Astrocyte (in vitro differentiated cells and primary cell): ENCODE data around the gene PIP4K2A. TPM values are rescaled to one million over a fixed set of nuclear protein-coding genes. Genes with fewer than 3 reads are reported as not detected.

Source experiments
- DNase-seq: peaks from one replicate; pipeline ENCODE4 v3.0.0-alpha.2; 2010; ENCODE audit warnings: low read depth
- FAIRE-seq: peaks from 2 replicates; lab custom pipeline; 2011; peaks lifted over from hg19 to GRCh38; lab: Jason Lieb, UNC
- H2AFZ ChIP-seq: 2 replicates; pipeline ENCODE4 v1.6.0; 2012; ENCODE audit warnings: low read depth, low read length, inconsistent platforms
- H3K27ac ChIP-seq: 2 replicates; pipeline ENCODE4 v1.5.1; 2011; ENCODE audit warnings: low read depth, low read length, inconsistent platforms
- H3K27me3 ChIP-seq: 2 replicates; pipeline ENCODE4 v1.6.0; 2011; ENCODE audit warnings: low read length, inconsistent platforms; ENCODE audit not compliant: insufficient read depth
- H3K36me3 ChIP-seq: 2 replicates; pipeline ENCODE4 v1.5.1; 2011; ENCODE audit warnings: low read length, inconsistent platforms; ENCODE audit not compliant: insufficient read depth
- H3K4me1 ChIP-seq: 2 replicates; pipeline ENCODE4 v1.5.1; 2011; ENCODE audit warnings: low read length, inconsistent platforms; ENCODE audit not compliant: insufficient read depth
- H3K4me2 ChIP-seq: 2 replicates; pipeline ENCODE4 v1.6.0; 2012; ENCODE audit warnings: low read length, inconsistent platforms
- H3K4me3 ChIP-seq: 2 replicates; pipeline ENCODE4 v1.5.1; 2011; ENCODE audit warnings: low read depth, mild to moderate bottlenecking, low read length, inconsistent platforms; ENCODE audit not compliant: insufficient read depth
- H3K79me2 ChIP-seq: 2 replicates; pipeline ENCODE4 v1.6.0; 2012; ENCODE audit warnings: mild to moderate bottlenecking, low read length, inconsistent platforms; ENCODE audit not compliant: insufficient read depth
- H3K9ac ChIP-seq: 2 replicates; pipeline ENCODE4 v1.6.0; 2012; ENCODE audit warnings: mild to moderate bottlenecking, low read length, inconsistent platforms
- H3K9me3 ChIP-seq: 2 replicates; pipeline ENCODE4 v1.5.1; 2012; ENCODE audit warnings: low read depth, mild to moderate bottlenecking, low read length, inconsistent platforms; ENCODE audit not compliant: insufficient read depth
- H4K20me1 ChIP-seq: 2 replicates; pipeline ENCODE4 v1.6.0; 2012; ENCODE audit warnings: low read length, inconsistent platforms; ENCODE audit not compliant: insufficient read depth
- H3K27ac Mint-ChIP-seq: one replicate; pipeline ENCODE4 v1.8.0; 2021; ENCODE audit warnings: mild to moderate bottlenecking, mixed read lengths; ENCODE audit not compliant: unreplicated experiment
- H3K27me3 Mint-ChIP-seq: one replicate; pipeline ENCODE4 v1.8.0; 2021; ENCODE audit warnings: low read depth, mixed read lengths; ENCODE audit not compliant: unreplicated experiment
- H3K36me3 Mint-ChIP-seq: one replicate; pipeline ENCODE4 v1.8.0; 2021; ENCODE audit warnings: low read depth, mixed read lengths; ENCODE audit not compliant: unreplicated experiment
- H3K4me1 Mint-ChIP-seq: one replicate; pipeline ENCODE4 v1.8.0; 2021; ENCODE audit warnings: low read depth, mixed read lengths; ENCODE audit not compliant: unreplicated experiment
- H3K4me3 Mint-ChIP-seq: one replicate; pipeline ENCODE4 v1.8.0; 2021; ENCODE audit warnings: mild to moderate bottlenecking, moderate library complexity, mixed read lengths; ENCODE audit not compliant: unreplicated experiment
- H3K9me3 Mint-ChIP-seq: one replicate; pipeline ENCODE4 v1.8.0; 2021; ENCODE audit warnings: mild to moderate bottlenecking, mixed read lengths; ENCODE audit not compliant: unreplicated experiment
- EZH2 ChIP-seq: IDR thresholded peaks from 2 replicates; pipeline ENCODE4 v1.6.1; 2012; ENCODE audit warnings: mild to moderate bottlenecking, low read length, inconsistent platforms; ENCODE audit not compliant: insufficient read depth
- total RNA-seq: library from RNA; stranded (reverse); gene quantifications from 2 replicates; pipeline ENCODE4 v1.2.1, GENCODE V29; 2021
- TF ChIP-seq, protein P1 (sequence below): IDR thresholded peaks from 2 replicates; pipeline ENCODE4 v1.5.1; 2011; ENCODE audit warnings: low read depth, mild to moderate bottlenecking, inconsistent platforms, low read length, moderate library complexity; ENCODE audit not compliant: insufficient read depth

PIP4K2A gene
- total RNA-seq, 1 donor from 2014 or later = 36.8 TPM

DNA sequence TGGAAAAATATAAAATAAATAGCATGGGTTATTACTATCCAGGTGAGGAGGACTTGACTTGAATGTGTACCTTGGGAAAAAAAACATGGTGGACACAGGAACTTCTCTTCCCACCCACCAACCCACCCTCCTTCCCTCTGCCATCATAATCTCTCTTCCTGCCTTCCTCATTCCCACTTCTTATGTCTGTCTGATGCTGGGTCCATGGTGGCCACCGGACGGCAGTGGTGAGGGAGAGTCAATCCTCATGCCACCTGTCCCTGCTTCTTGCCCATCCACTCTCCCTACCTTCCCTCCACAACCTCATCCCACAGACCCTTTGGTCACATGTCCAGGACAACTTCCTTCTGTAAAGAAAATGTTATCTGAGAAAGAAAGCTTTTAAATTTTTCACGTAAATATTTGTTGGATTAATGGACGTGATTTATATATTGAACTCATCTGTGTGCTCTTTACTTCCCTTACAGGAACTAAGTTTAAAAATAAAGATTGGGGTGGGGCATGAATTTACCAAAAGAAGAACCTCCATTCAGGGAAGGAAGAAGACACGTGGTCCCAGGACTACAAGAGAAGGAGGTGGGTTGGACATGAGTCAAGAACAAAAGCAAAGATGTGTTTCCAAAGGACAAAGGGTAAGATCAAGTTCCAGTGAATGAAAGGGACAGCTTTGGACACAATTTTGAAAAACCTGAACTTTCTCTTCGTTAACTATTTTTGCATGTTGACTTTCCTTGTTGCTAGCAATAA, 104.5 kb downstream of the PIP4K2A start:
- Histone ChIP-seq H3K4me2 (no peak overlapping the region), H3K4me1 (peaks cover 15% of the 10 kb centered on the region), H2AFZ (no peak overlapping the region), H3K27ac (no peak overlapping the region), H3K27me3 (no peaks in the 10 kb centered on the region), H3K36me3 (no peaks in the 10 kb centered on the region), H3K4me3 (no peak overlapping the region), H4K20me1 (peaks cover 24% of the 10 kb centered on the region), H3K79me2 (peaks cover 16% of the 10 kb centered on the region), H3K9me3 (no peaks in the 10 kb centered on the region), H3K9ac (no peak overlapping the region)
- H3K9me3 Mint-ChIP-seq = no peaks in the 10 kb centered on the region
- DNase-seq (no peak), FAIRE-seq (no peak)
- H3K27ac Mint-ChIP-seq = no peak overlapping the region
- no peak overlapping the region for H3K4me3 Mint-ChIP-seq
- H3K4me1 Mint-ChIP-seq = peaks cover 16% of the 10 kb centered on the region
- H3K36me3 Mint-ChIP-seq = peaks cover 22% of the 10 kb centered on the region
- no peaks in the 10 kb centered on the region for H3K27me3 Mint-ChIP-seq
- TF ChIP-seq, protein P1, sequence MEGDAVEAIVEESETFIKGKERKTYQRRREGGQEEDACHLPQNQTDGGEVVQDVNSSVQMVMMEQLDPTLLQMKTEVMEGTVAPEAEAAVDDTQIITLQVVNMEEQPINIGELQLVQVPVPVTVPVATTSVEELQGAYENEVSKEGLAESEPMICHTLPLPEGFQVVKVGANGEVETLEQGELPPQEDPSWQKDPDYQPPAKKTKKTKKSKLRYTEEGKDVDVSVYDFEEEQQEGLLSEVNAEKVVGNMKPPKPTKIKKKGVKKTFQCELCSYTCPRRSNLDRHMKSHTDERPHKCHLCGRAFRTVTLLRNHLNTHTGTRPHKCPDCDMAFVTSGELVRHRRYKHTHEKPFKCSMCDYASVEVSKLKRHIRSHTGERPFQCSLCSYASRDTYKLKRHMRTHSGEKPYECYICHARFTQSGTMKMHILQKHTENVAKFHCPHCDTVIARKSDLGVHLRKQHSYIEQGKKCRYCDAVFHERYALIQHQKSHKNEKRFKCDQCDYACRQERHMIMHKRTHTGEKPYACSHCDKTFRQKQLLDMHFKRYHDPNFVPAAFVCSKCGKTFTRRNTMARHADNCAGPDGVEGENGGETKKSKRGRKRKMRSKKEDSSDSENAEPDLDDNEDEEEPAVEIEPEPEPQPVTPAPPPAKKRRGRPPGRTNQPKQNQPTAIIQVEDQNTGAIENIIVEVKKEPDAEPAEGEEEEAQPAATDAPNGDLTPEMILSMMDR = no peak
- TF ChIP-seq EZH2 = no peak

- Histone ChIP-seq H3K27ac (no peak overlapping the region), H3K36me3 (no peaks in the 10 kb centered on the region), H3K4me1 (peaks cover 17% of the 10 kb centered on the region), H3K79me2 (peaks cover 17% of the 10 kb centered on the region), H3K9ac (no peak overlapping the region), H3K4me3 (no peak overlapping the region), H3K4me2 (no peak overlapping the region), H2AFZ (no peak overlapping the region), H3K9me3 (no peaks in the 10 kb centered on the region), H4K20me1 (peaks cover 24% of the 10 kb centered on the region), H3K27me3 (no peaks in the 10 kb centered on the region)
- H3K36me3 Mint-ChIP-seq = peaks cover 22% of the 10 kb centered on the region
- no peaks in the 10 kb centered on the region for H3K27me3 Mint-ChIP-seq
- no peaks in the 10 kb centered on the region for H3K9me3 Mint-ChIP-seq
- H3K27ac Mint-ChIP-seq = no peak overlapping the region
- H3K4me1 Mint-ChIP-seq = peaks cover 23% of the 10 kb centered on the region
- TF ChIP-seq, protein P1 = no peak
- no peak for TF ChIP-seq EZH2
- FAIRE-seq = no peak
- no peak overlapping the region for H3K4me3 Mint-ChIP-seq
- no peak for DNase-seq
Observed at GRCh38 chr10:22609251-22609650, 105.1 kb downstream of the PIP4K2A start.

DNA sequence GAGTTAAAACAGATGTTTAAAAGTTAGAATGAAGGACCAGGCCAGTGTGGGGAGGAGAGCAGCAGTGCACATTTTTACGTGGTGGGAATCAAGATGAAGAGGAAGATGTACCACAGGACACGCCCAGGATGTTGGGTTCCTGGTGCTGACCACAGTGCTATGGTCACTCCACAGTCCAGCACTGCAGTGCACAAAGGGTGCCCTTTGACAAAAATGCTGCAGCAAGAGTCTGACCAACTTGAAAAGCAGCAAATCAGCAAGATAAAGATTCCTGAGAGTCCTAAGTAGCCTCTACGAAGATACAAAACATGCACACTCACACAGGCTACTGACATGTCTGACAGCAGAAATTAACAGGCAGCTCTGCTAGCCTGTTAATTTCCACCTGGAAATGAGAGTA, 107.1 kb downstream of the PIP4K2A start:
- no peaks in the 10 kb centered on the region for H3K27me3 Mint-ChIP-seq
- Histone ChIP-seq H3K27me3 (no peaks in the 10 kb centered on the region), H3K36me3 (no peaks in the 10 kb centered on the region), H2AFZ (no peak overlapping the region), H3K9ac (no peak overlapping the region), H3K4me2 (no peak overlapping the region), H3K4me3 (no peak overlapping the region), H3K27ac (no peak overlapping the region), H3K4me1 (peaks cover 17% of the 10 kb centered on the region), H4K20me1 (peaks cover 22% of the 10 kb centered on the region), H3K79me2 (peaks cover 21% of the 10 kb centered on the region), H3K9me3 (no peaks in the 10 kb centered on the region)
- peak overlapping the region; percentile 67 for H3K27ac Mint-ChIP-seq
- peaks cover 10% of the 10 kb centered on the region for H3K36me3 Mint-ChIP-seq
- FAIRE-seq (no peak), DNase-seq (no peak)
- H3K9me3 Mint-ChIP-seq = no peaks in the 10 kb centered on the region
- H3K4me1 Mint-ChIP-seq = peaks cover 25% of the 10 kb centered on the region
- no peak for TF ChIP-seq EZH2
- H3K4me3 Mint-ChIP-seq = no peak overlapping the region
